Tibial nerve (tissue), 4 donors: ENCODE data around the gene BIRC5.

ENCODE experiments used
- EP300 ChIP-seq, 2 donors: sonication (generic); formaldehyde crosslinking; IDR thresholded peaks; one replicate each; pipeline ENCODE4 v1.6.1; 2017; ENCODE audit warnings: antibody characterized with exemption in 2 of 2, mild to moderate bottlenecking in 1 of 2
- POLR2A ChIP-seq, 2 donors: fragments of 450-650 bp; IDR thresholded peaks; one replicate each; pipeline ENCODE4 v1.6.1; 2017; ENCODE audit warnings: antibody characterized with exemption in 2 of 2, mild to moderate bottlenecking in 2 of 2, moderate library complexity in 2 of 2
- TF ChIP-seq, protein P1 (sequence below), 5 experiments: fragments of 200-600 bp in 3 of 5; fragments of 450-650 bp in 2 of 5; sonication (generic) in 3 of 5; IDR thresholded peaks; one replicate each; pipeline ENCODE4 v1.5.1; 2016 to 2019; ENCODE audit warnings: antibody characterized with exemption in 5 of 5, mild to moderate bottlenecking in 3 of 5, moderate library complexity in 2 of 5

DNA sequence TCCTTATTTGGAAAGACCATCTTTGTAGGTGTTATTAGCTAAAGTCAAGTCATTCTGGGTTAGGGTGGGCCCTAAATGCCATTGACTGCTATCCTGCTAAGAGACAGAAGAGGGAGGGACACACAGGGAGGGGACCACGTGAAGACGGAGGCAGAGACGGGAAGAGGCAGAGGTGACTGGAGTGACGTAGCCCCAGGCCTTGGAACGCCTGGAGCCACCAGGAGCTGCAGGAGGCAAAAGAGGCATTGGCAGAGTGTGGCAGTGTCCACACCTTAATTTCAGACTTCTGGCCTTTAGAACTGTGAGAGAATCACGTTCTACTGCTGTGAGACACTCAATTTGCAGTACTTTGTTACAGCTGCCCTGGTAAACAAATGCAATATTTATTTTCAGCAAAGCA, 13.6 kb upstream of the BIRC5 start:
- no peak for TF ChIP-seq POLR2A (IDR thresholded peaks at IDR 0.05)
- TF ChIP-seq, protein P1, sequence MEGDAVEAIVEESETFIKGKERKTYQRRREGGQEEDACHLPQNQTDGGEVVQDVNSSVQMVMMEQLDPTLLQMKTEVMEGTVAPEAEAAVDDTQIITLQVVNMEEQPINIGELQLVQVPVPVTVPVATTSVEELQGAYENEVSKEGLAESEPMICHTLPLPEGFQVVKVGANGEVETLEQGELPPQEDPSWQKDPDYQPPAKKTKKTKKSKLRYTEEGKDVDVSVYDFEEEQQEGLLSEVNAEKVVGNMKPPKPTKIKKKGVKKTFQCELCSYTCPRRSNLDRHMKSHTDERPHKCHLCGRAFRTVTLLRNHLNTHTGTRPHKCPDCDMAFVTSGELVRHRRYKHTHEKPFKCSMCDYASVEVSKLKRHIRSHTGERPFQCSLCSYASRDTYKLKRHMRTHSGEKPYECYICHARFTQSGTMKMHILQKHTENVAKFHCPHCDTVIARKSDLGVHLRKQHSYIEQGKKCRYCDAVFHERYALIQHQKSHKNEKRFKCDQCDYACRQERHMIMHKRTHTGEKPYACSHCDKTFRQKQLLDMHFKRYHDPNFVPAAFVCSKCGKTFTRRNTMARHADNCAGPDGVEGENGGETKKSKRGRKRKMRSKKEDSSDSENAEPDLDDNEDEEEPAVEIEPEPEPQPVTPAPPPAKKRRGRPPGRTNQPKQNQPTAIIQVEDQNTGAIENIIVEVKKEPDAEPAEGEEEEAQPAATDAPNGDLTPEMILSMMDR (IDR thresholded peaks at IDR 0.05) = no peak
- TF ChIP-seq EP300 (IDR thresholded peaks at IDR 0.05) = no peak
